Measurements from ENCODE around the gene ERC2. TPM values are rescaled to one million over a fixed set of nuclear protein-coding genes. Genes with fewer than 3 reads are reported as not detected.

The ERC2 gene
- total and polyA plus RNA-seq, 9 donors, result 1.2 to 9.4 (median 5.4) TPM

- intact Hi-C loops (cut with DNase I), result no loop called here
- no peaks in the 10 kb centered on the region for H3K36me3 ChIP-seq
- no peak overlapping the region for H3K27ac ChIP-seq
- no peak for TF ChIP-seq EP300 (IDR thresholded peaks at IDR 0.05)
- H3K27me3 ChIP-seq, result no peaks in the 10 kb centered on the region
- no peaks in the 10 kb centered on the region for H3K4me1 ChIP-seq (ENCODE audit: insufficient read depth)
- no peak for DNase-seq
- 8 to 31% (median 17%) methylated on average over 1 of the region's 1 CpG for WGBS, 3 donors
- H3K9me3 ChIP-seq, result no peaks in the 10 kb centered on the region
- no peak overlapping the region for H3K4me3 ChIP-seq
Observed at GRCh38 chr3:56137415-56137814, 330.9 kb downstream of the ERC2 start.

DNA sequence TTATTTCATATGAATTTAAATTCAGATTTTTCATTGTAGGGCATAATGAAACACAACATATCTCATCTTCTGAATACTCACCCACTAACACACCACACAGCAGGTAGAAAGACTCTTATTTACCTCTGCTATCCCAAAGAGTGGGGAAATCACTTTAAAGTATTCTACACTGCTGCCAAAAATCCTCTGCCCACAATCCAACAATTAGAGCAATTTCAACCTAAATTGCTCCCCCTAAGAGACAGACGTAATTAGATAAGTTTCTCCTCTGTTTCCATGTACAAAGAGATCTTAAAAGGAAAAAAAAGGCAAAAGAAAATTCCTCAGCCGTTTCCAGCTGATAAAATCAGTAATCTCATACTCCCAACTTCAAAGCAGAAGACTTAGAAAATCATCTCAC lies 331.8 kb downstream of the ERC2 start:
- Histone ChIP-seq H3K36me3 (no peaks in the 10 kb centered on the region), H3K9me3 (no peaks in the 10 kb centered on the region), H3K27ac (no peak overlapping the region), H3K4me1 (ENCODE audit: insufficient read depth) (no peaks in the 10 kb centered on the region), H3K27me3 (no peaks in the 10 kb centered on the region), H3K4me3 (no peak overlapping the region)
- TF ChIP-seq, protein P1, sequence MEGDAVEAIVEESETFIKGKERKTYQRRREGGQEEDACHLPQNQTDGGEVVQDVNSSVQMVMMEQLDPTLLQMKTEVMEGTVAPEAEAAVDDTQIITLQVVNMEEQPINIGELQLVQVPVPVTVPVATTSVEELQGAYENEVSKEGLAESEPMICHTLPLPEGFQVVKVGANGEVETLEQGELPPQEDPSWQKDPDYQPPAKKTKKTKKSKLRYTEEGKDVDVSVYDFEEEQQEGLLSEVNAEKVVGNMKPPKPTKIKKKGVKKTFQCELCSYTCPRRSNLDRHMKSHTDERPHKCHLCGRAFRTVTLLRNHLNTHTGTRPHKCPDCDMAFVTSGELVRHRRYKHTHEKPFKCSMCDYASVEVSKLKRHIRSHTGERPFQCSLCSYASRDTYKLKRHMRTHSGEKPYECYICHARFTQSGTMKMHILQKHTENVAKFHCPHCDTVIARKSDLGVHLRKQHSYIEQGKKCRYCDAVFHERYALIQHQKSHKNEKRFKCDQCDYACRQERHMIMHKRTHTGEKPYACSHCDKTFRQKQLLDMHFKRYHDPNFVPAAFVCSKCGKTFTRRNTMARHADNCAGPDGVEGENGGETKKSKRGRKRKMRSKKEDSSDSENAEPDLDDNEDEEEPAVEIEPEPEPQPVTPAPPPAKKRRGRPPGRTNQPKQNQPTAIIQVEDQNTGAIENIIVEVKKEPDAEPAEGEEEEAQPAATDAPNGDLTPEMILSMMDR (IDR thresholded peaks at IDR 0.05), result no peak
- TF ChIP-seq EP300 (IDR thresholded peaks at IDR 0.05) (no peak), POLR2A (IDR thresholded peaks at IDR 0.05) (no peak)
- intact Hi-C loops (cut with DNase I), result no loop called here
- 4 to 14% (median 7%) methylated on average over 2 of the region's 2 CpGs for WGBS, 3 donors
- no peak for DNase-seq

GRCh38 chr3:56135941-56136340 lies 332.3 kb downstream of the ERC2 start:
- WGBS, 3 donors, result 16 to 33% (median 30%) methylated on average over 4 of the region's 4 CpGs
- H3K27me3 ChIP-seq, result no peaks in the 10 kb centered on the region
- no peak for DNase-seq
- H3K4me3 ChIP-seq, result no peak overlapping the region
- no peaks in the 10 kb centered on the region for H3K36me3 ChIP-seq
- H3K4me1 ChIP-seq (ENCODE audit: insufficient read depth), result no peaks in the 10 kb centered on the region
- intact Hi-C loops (cut with DNase I), result no loop called here
- H3K9me3 ChIP-seq, result no peaks in the 10 kb centered on the region
- TF ChIP-seq, protein P1 (IDR thresholded peaks at IDR 0.05), result no peak
- TF ChIP-seq POLR2A (IDR thresholded peaks at IDR 0.05) (no peak), EP300 (IDR thresholded peaks at IDR 0.05) (no peak)
- no peak overlapping the region for H3K27ac ChIP-seq

DNA sequence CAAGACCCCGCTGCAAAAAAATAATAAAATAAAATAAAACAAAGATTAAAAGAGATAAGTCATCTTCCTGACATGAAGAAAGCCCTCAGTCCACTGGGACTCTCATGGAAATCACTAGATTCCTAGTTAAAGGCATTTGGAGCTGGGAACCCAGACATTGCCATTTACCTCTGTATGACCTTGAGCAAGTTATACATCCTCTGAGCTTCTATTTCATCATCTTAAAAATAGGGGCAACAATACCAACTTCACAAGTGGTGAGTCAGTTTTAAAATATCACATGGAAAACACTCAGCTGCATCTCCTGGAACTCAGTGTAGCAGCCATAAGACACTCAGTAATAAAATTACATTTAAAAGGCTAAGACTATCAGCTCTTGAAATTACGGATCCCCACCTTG lies 334.8 kb downstream of the ERC2 start:
- intact Hi-C loops (cut with DNase I), result no loop called here
- Histone ChIP-seq H3K27ac (no peak overlapping the region), H3K4me1 (ENCODE audit: insufficient read depth) (no peaks in the 10 kb centered on the region), H3K27me3 (no peaks in the 10 kb centered on the region), H3K36me3 (no peaks in the 10 kb centered on the region), H3K9me3 (no peaks in the 10 kb centered on the region), H3K4me3 (no peak overlapping the region)
- WGBS, 3 donors, result 90 to 95% (median 93%) methylated on average over 2 of the region's 2 CpGs
- TF ChIP-seq, protein P1 (IDR thresholded peaks at IDR 0.05), result no peak
- TF ChIP-seq POLR2A (IDR thresholded peaks at IDR 0.05), result no peak
- no peak for TF ChIP-seq EP300 (IDR thresholded peaks at IDR 0.05)
- no peak for DNase-seq

DNA sequence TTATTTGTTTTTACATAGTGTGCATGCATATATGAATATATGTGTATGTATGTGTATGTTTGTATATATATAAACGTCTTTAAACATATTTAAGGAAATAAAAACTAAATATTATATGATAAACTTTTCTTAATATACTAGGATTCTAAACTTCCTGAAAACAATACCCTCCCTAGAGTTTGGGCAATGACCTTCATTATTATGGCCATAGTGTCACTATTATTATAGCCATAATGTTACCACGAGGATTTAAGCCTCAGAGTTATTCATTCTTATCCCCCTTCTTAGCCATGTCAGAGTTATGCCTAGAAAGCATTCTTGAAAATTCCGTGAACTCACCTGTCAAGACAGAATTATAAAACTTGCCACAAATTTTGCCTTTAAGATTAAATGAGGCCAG lies 335.5 kb downstream of the ERC2 start:
- H3K27ac ChIP-seq, result no peak overlapping the region
- TF ChIP-seq EP300 (IDR thresholded peaks at IDR 0.05), result no peak
- TF ChIP-seq POLR2A (IDR thresholded peaks at IDR 0.05), result no peak
- no peaks in the 10 kb centered on the region for H3K9me3 ChIP-seq
- H3K4me3 ChIP-seq, result no peak overlapping the region
- no peaks in the 10 kb centered on the region for H3K27me3 ChIP-seq
- WGBS, 3 donors, result 88 to 89% (median 89%) methylated on average over 3 of the region's 3 CpGs
- H3K4me1 ChIP-seq (ENCODE audit: insufficient read depth), result no peaks in the 10 kb centered on the region
- no peak for DNase-seq
- no peaks in the 10 kb centered on the region for H3K36me3 ChIP-seq
- intact Hi-C loops (cut with DNase I), result no loop called here

Data from ovary (tissue), 9 donors.